A673 (cell line): ENCODE results near the gene METRN. TPM values are rescaled to one million over a fixed set of nuclear protein-coding genes. Genes with fewer than 3 reads are reported as not detected.

ENCODE experiments used
- BruUV-seq: library from RNA; stranded (reverse); fragments of 400-500 nt; replicated peaks from 2 replicates; lab custom pipeline; 2021; lab: Mats Ljungman, UMichigan
- CTCF ChIA-PET: fragments of 300-600 bp; sonication (Branson Sonifier 250); formaldehyde crosslinking; loops from one replicate; lab custom pipeline; 2022; ENCODE audit warnings: antibody characterized with exemption; lab: Charles Lee
- POLR2A ChIA-PET: fragments of 300-600 bp; sonication (Branson Sonifier 250); formaldehyde crosslinking; loops from one replicate; lab custom pipeline; 2022; ENCODE audit warnings: antibody characterized with exemption; ENCODE audit not compliant: low non-redundant PET; lab: Charles Lee
- DNase-seq: peaks from one replicate; pipeline ENCODE4 v3.0.0-alpha.2; 2015; ENCODE audit warnings: low spot score
- H3K27ac ChIP-seq: fragments of 200-600 bp; sonication (generic); 2 replicates; pipeline ENCODE4 v1.5.1; 2016; ENCODE audit warnings: mixed run types, low read depth, mild to moderate bottlenecking, mixed read lengths, antibody characterized with exemption, low read length; ENCODE audit not compliant: poor library complexity, severe bottlenecking
- H3K27me3 ChIP-seq: fragments of 200-600 bp; sonication (generic); replicated peaks from 2 replicates; pipeline ENCODE4 v1.6.1; 2017; ENCODE audit warnings: mixed run types, low read depth, mild to moderate bottlenecking, mixed read lengths, antibody characterized with exemption, low read length; ENCODE audit not compliant: insufficient read depth, poor library complexity
- H3K36me3 ChIP-seq: fragments of 200-600 bp; sonication (generic); 2 replicates; pipeline ENCODE4 v1.6.1; 2016; ENCODE audit warnings: mixed run types, mild to moderate bottlenecking, mixed read lengths, antibody characterized with exemption, low read length; ENCODE audit not compliant: insufficient read depth, poor library complexity, severe bottlenecking
- H3K4me1 ChIP-seq: fragments of 200-600 bp; sonication (generic); 2 replicates; pipeline ENCODE4 v1.6.1; 2017; ENCODE audit warnings: mixed run types, mild to moderate bottlenecking, mixed read lengths, antibody characterized with exemption, low read length; ENCODE audit not compliant: insufficient read depth, poor library complexity, severe bottlenecking
- H3K4me3 ChIP-seq: fragments of 200-600 bp; sonication (generic); 2 replicates; pipeline ENCODE4 v1.5.1; 2016; ENCODE audit warnings: low read depth, mixed run types, mild to moderate bottlenecking, mixed read lengths, low read length; ENCODE audit not compliant: poor library complexity, severe bottlenecking
- H3K9me3 ChIP-seq: fragments of 200-600 bp; sonication (generic); 2 replicates; pipeline ENCODE4 v1.6.1; 2016; ENCODE audit warnings: mixed run types, low read depth, mild to moderate bottlenecking, mixed read lengths, antibody characterized with exemption, low read length; ENCODE audit not compliant: poor library complexity, severe bottlenecking
- CTCF ChIP-seq: fragments of 300-800, 200-600 bp; sonication (generic); conservative IDR thresholded peaks from 2 replicates; pipeline ENCODE4 v1.5.1; 2017; ENCODE audit warnings: low read depth, mild to moderate bottlenecking, antibody characterized with exemption, low read length, moderate library complexity, mixed read lengths
- EZH2 ChIP-seq: fragments of 200-600 bp; sonication (generic); IDR thresholded peaks from 2 replicates; pipeline ENCODE4 v1.6.1; 2017; ENCODE audit warnings: borderline replicate concordance, low read depth, mild to moderate bottlenecking, mixed read lengths, antibody characterized with exemption, low read length; ENCODE audit not compliant: poor library complexity, severe bottlenecking
- intact Hi-C: fragments of 100-400 bp; cut with micrococcal nuclease; formaldehyde crosslinking; loops from one replicate; pipeline ENCODE4 v1.10.0; 2022; ENCODE audit not compliant: unreplicated experiment
- total RNA-seq: library from RNA; stranded (reverse); gene quantifications from 2 replicates; pipeline ENCODE4 v1.2.3, GENCODE V29; 2021

Gene METRN
- total RNA-seq, 1 experiment from 2014 or later: 0.86 TPM

- no peak for DNase-seq
- no TSS peak for BruUV-seq
- Histone ChIP-seq H3K4me1 (peaks cover 10% of the 10 kb centered on the region), H3K36me3 (no peaks in the 10 kb centered on the region), H3K9me3 (no peaks in the 10 kb centered on the region), H3K27ac (no peak overlapping the region), H3K4me3 (no peak overlapping the region), H3K27me3 (no peaks in the 10 kb centered on the region)
- TF ChIP-seq EZH2 (no peak), CTCF (no peak)
- CTCF ChIA-PET: interaction anchor here (0.6 kb wide), 1 partner anchor 73 kb away, joined by 3 read pairs; no protein-coding TSS in a partner anchor
- POLR2A ChIA-PET: no interaction called here
- intact Hi-C loops: no loop called here
Observed at GRCh38 chr16:726188-726437, 11.2 kb downstream of the METRN start.

GRCh38 chr16:726438-727290 is 11.7 kb downstream of the METRN start, which contains the start of the genes CCDC78 and HAGHL:
CCDC78 (minus strand) TSS chr16:726443; CDS start chr16:726367, 76 bp downstream.
HAGHL (plus strand) TSS chr16:727106; CDS start chr16:727510, 404 bp downstream.
- ChIA-PET CTCF (interaction anchor here (0.6 kb wide), 1 partner anchor 73 kb away, joined by 3 read pairs; no protein-coding TSS in a partner anchor), POLR2A (no interaction called here)
- TF ChIP-seq EZH2 (no peak), CTCF (no peak)
- Histone ChIP-seq H3K4me3 (peak within 1 kb of the TSS; percentile 52), H3K4me1 (peaks cover 10% of the 10 kb centered on the region), H3K9me3 (no peaks in the 10 kb centered on the region), H3K27ac (no peak within 1 kb of the TSS), H3K36me3 (no peaks in the 10 kb centered on the region), H3K27me3 (no peaks in the 10 kb centered on the region)
- peak; percentile 53 for DNase-seq
- intact Hi-C loops: no loop called here
- BruUV-seq: no TSS peak

GRCh38 chr16:727291-727977 is 12.5 kb downstream of the METRN start:
- H3K36me3 ChIP-seq: no peaks in the 10 kb centered on the region
- H3K27me3 ChIP-seq: no peaks in the 10 kb centered on the region
- no peak for DNase-seq
- intact Hi-C loops: no loop called here
- H3K4me3 ChIP-seq: peak overlapping the region; percentile 52
- ChIA-PET POLR2A (no interaction called here), CTCF (interaction anchor here (0.8 kb wide), 1 partner anchor 11 kb away, joined by 5 read pairs; no protein-coding TSS in a partner anchor)
- H3K27ac ChIP-seq: no peak overlapping the region
- BruUV-seq: no TSS peak
- TF ChIP-seq EZH2 (no peak), CTCF (no peak)
- H3K4me1 ChIP-seq: peaks cover 10% of the 10 kb centered on the region
- no peaks in the 10 kb centered on the region for H3K9me3 ChIP-seq
